NCI-H1105 (cell line): Measurements from ENCODE around the gene SLAMF1.
"Not testable (repeated sequence)": the region's sequence is repeated elsewhere in the genome, so short reads cannot be mapped to it uniquely, and the experiment has no call there.

Experiments used
- DNase-seq: peaks from one replicate; lab custom pipeline; 2025; lab: John Stamatoyannopoulos, UW

The SLAMF1 gene

GRCh38 chr1:160665330-160666078, 18.7 kb upstream of the SLAMF1 start:
- DNase-seq, result no peak

DNA sequence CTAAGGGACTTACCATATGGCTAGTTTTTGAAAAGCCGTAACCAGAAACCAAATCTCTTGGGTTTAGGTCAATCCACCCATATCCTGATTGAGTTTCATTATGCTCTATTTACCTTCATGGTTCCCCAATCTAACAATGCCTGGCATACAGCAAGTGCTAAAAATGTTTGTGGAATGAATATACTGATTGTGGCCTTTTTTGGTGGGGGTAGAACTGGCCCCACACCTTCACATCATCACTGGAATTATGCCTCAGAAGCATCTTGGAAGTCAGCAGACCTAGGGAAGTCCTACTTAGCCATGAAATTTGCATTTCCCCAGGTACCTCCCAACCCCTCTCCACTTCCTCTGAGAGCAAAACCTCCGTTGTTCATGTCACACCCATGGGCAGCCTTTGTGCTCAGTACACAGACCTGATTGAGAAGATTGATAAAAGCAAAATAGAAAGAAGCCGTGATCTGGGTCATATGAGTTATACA, 17.8 kb upstream of the SLAMF1 start:
- no peak for DNase-seq

DNA sequence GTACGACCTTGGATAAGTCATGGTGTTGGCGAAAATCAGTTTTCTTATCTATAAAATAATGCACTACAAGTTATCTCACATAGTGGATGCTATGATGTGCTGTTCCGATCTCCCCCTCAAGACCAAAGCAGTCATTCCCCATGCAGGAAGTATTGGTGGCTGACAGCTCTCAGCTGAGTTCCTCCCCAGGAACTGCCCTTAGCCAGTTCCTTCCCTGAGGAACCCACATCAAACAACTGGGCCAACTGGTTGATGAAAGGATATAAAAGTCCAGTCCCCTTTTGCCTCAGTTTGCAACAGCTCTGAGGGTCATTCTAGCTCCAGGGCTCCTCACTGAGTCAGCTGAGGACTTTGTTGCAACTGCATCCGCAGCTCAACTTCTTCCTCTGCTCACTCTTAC, 16.1 kb upstream of the SLAMF1 start:
- DNase-seq, result no peak

- DNase-seq, result no peak
These were observed 12.7 kb upstream of the SLAMF1 start for GRCh38 chr1:160659566-160659965.

DNA sequence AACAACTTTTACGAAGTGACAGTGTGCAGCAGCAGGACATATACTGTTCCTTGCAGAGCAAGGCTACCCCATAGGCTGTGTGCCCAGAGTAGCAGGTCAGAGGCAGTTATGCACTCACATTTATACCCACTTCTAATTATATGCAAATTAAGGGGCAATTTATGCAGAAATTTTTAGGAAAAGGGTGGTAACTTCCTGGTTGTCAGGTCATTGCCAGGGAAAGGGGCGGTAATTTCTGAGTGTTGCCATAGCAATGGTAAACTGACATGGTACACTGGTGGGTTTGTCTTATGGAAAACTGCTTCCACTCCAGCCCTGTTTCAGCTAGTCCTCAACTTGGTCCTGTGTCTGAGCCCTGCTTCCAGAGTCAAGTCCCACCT, 12.0 kb upstream of the SLAMF1 start:
- DNase-seq, result no peak

DNA sequence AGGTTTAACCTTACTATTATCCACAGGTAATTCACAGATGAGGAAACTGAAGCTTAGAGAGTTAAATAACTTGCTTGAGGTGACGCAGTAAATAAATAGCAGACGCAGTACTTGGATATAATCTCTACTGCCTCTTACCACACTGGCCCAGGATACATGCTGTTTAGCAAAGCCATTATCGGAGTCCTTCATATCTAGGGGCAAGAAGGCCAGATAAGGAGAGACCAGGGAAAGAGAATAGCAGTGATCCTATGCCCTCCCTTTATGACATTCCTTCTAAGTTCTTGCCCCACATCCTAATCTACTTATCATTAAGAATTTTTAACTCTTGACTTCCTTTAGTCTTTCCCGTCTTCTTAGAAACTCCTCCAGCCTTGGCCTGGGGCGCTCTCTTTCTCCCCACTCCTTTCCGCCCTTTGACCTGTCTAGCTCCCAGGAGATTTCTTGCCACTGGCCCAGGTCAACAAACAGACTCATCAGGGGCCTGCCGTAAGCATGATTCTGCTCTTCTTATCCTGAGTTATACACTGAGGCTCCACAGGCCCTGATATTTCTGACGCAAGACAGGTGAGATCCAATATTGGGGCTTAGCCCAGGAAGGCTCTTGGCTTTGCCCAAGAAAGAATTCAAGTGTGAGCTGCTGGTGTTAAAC, 11.4 kb upstream of the SLAMF1 start:
- DNase-seq, result no peak

GRCh38 chr1:160657250-160657781, 10.5 kb upstream of the SLAMF1 start:
- DNase-seq, result no peak

DNA sequence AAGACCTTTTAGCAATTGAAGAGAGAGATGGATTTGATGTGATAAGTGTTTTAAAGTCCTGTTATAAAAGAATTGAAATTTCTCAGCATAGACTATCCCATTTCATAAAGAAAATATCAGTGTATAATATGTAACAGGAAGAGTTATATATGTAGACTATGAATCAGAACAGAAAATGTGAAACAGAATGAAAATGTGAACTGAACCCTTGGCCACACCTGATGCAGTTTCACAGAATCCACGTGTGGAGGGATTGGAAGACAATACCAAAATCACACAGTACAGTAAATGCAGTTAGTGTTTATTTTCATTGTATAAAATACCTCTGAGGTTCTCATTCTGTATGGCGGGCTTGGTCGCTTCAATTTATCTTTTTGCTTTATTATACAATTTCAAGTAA, 9.9 kb upstream of the SLAMF1 start:
- no peak for DNase-seq

DNA sequence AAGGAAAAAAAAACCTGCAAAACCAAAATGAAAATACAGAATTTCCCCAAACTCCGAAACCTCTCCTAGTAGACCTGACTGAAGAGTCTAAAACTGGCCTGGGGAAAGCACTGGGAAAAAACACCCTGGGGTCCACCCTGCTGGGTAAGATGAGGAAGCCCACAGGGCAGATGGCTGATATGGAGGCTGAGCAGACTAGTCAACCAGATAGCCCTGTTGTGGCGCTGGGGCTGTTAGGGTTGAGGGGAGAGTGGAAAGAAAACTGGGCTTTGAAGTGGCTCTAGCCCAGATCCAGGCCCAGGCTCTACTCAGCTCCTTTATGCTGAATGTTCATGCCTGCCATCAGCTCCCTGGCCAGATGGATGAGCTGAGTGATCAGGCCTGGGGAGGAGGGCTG, 6.8 kb upstream of the SLAMF1 start:
- no peak for DNase-seq

DNA sequence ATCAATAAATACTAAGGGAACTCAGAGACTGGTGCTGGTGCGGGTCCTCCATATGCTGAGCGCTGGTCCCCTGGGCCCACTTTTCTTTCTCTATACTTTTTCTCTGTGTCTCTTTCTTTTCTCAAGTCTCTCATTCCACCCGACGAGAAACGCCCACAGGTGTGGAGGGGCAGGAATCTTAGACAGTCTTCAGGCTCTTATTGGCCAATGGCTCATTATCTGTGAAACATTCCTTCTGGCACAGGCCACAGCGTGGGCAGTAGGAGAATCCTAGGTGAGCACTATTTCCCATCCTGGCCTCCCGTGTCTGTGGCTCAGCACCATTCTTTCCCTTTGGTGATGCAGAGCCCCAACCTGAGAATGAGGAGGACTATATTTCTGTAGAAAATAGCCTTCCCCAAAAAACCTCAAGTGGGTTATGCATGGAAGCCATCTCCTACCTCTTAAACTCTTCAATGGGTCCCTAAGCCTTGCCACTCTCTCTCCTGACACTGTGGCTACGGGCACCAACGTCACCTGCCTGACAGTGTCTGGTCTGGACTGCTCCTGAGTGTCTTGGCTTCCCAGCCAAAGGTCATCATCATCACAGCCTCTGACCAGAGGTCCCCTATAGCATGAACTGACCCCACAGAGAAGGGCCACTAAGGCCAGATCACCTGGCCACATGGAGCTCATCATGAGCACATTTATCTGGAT, 6.2 kb upstream of the SLAMF1 start:
- DNase-seq, result no peak

DNA sequence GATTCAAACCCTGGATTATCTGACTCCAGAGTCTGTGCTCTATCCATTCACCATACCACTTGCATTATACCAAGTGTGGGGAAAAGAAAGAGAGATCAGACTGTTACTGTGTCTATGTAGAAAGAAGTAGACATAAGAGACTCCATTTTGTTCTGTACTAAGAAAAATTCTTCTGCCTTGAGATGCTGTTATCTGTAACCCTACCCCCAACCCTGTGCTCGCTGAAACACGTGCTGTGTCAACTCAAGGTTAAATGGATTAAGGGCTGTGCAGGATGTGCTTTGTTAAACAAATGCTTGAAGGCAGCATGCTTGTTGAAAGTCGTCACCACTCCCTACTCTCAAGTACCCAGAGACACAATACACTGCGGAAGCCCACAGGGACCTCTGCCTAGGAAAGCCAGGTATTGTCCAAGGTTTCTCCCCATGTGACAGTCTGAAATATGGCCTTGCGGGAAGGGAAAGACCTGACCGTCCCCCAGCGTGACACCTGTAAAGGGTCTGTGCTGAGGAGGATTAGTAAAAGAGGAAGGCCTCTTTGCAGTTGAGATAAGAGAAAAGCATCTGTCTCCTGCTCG, 5.3 kb upstream of the SLAMF1 start:
- DNase-seq, result not testable (repeated sequence)

GRCh38 chr1:160651433-160652064, 4.7 kb upstream of the SLAMF1 start:
- no peak for DNase-seq

DNA sequence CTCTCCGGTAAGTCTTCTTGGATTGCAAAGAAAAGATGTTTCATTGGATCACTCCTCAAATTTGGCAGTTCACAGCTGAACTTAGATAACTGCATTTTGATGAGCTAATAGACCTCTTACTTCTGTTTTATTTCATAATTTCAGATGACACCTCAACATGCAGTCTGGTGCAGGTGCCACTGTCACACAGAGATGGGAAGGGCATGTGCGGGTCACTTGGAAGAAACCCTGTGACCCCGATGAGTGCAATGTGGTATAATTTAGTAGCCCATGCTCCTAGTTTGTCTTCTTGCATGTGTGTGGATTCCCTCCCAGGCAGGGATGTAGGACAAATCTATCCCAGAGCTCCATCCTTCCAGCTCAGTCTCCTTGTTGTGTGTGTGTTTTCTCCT, 481 bp upstream of the SLAMF1 start:
- DNase-seq, result no peak

DNA sequence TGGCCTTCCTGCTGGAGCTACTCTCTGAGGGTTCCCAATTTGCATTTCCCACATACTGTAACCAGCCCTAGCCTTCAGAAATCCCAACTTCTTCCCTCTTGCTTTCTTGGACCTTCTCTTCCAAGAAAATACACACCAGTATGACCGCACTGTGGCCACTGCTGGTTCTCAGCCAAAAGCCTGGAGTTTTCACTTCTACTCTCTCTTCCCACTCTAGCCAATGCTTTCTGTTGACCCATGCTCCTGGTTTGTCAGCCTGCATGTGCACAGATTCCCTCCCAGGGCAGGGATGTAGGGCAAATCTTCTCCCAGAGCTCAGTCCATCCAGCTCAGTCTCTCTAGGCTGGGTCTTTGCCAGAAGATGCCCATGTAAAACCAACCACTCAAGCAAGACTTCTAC, 664 bp downstream of the SLAMF1 start:
- no peak for DNase-seq

GRCh38 chr1:160645386-160646130, 1.3 kb downstream of the SLAMF1 start:
- DNase-seq, result no peak

DNA sequence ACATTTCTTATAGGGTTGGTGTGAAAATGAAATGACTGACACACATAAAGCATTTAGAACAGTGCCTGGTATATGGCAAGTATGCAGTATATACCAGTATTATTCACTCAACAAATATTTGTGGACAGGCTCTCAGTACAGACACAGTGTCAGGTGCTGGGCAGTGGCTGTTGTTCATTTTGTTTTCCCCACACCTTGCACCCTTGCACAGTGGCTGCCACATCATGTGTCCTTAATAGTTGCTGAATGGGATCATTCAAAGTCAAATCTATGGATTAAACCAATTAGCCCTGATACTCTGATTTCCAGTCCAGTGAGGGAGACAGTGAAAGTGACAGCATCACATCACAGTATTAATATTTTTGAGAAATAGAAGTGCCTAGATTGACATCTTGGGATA, 2.4 kb downstream of the SLAMF1 start:
- no peak for DNase-seq

DNA sequence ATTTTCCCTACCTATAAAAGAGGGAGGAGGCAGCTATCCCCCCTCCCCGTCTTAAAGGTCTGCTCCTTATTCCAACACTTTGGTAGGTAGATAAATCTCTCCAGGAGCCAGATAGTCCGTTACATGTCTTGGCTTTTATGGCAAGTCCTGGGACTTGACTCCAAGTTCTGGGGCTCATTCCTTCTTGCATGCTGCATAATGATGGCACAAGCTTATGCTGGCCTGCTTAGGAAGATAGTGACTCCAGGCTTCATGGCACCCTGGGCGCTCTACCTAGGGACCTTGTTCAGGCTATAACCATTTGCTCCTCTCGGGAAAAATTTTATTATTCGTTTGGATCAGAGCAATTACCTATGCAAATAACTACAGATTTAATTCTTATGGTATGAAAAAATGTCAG, 3.7 kb downstream of the SLAMF1 start:
- no peak for DNase-seq

GRCh38 chr1:160642281-160642644, 4.6 kb downstream of the SLAMF1 start:
- DNase-seq, result no peak

DNA sequence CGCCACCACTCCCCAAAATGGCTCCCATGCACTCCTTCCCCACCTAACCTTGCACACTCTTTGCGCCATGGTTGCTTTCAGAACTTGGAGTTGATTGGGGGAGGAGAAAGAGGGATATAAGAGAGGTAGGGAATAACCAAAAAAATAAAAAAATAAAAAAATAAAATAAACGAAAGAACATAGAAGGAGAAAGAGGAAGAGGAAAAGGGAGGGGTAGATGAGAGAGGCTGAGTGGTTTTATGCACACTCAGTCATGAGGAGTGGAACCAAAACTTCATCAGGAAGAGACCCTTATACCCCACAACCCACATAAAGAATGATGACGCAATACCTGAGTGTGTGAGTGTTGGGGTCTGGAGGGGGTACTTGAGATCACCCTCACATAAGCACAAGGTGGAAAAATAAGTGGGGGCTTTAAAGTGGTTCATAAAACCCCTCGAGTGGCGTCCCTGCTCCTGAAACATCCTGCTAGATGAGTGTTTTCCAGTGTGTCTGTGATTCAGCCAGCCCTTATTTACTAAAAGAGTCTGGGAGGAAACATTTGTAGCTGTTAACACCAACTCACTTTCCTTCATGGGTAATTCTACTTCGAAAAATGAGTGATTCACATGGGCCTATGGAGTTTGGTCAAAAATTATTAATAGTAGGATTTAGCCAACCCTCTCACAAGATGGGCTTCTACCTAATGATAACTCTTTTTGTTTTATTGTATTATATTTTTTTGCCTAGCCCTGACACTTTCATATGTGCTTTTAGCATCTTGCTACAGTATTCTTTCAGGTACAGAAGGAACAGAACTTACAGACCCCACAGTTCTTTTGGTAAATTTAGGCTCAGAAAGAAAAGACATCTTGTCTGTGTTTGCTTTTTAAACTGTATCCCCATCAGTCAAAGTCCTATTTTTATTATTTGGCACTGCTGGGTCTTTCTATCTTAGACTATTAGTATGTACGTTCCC, 5.2 kb downstream of the SLAMF1 start:
- no peak for DNase-seq
